Suppressor macrophage treated with lipopolysaccharide for 1 hour (primary cell): Measurements from ENCODE around the gene TLL1.

ENCODE experiments used
- DNase-seq, 3 donors: peaks; one replicate each; pipeline ENCODE4 v3.0.0-alpha.2; 2020 to 2022

The TLL1 gene

DNA sequence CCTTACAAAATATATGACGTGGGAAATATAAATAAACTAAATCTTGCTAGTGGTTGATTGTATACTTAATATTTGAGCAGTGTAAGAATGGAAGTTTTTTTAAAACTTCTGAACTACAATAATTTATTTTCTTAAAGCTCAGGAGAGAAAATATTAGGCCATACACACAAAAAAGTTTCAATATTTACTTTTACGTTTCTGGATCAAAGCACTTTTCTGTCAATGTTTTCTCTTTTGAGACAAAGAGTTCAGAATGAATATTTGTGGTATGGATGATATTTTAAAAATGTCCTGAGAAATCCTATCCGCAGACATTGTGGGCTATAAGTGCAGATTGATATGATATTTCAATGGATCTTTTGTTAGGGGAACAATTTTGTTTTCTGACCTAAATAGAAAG, 109.9 kb downstream of the TLL1 start:
- no peak for DNase-seq

DNA sequence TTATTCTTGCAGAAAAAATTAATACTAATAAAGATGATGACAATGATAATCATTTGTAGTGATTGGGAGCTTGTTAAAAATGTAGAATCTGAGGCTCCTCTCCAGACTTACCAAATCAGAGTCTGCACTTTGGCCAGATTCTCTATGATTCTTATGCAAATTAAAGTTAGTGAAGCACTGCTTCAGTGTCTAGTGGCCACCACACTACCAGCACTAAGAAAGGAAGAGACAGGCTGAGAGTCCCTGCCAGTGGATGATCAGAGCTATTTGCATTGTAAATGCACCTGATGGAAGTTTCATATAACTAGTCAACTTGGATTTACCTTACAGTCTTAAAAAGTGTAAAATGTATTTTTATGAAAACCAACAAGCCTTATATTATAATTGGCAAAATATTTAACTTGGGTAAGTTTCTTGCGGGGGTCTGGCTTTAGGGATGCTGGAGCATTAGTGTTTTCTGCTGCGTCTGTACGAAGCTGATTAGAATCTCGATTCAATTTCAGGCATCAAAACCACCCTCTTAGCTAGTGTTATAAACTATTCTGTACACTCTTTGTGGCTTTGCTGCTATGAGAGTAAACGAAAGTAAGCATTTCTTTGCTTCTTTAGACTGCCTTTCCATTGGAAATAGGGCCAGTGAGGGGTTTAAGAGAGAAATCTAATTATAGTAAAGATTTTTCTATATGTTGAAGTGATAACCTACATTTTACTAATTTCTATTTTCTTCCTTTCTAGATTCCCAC, 114.1 kb downstream of the TLL1 start:
- DNase-seq, result no peak

DNA sequence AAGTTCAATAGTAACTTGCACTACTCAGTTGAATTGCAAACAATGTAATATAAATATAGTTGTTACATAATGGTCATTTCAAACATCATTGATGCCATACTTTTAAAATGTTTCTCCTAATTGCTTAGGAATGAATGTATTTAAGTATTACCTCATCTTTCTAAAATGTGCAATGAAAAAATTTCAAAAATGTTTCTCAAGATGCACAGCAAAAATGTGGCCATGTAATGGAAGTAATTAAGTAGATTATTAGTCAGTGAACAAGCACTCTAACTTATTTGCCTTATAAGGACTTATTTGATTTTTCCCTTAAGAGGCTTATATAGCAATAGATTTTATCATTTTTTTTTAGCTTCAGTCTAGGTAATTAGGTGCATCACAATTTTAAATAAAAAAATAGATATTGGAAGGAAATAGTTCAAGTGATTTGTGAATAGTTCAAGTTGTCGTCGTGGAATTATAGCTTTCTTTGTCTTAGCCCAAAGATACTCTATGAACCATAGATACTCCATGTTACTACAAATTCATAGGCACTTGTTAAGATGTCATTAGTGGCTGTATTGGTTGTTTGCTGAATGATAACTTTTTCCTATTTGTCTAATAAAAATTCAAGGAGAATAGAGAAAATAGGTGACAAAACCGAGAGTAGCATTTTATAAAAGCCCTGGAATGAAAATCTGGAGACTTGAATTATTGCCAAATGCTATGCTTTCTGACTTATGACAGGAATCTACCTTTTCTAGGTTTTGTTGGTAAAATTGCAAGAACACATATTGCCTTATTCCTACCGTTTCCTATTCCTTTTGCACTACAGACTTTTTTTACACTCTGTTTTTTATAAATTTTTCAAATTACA, 118.5 kb downstream of the TLL1 start:
- no peak for DNase-seq

DNA sequence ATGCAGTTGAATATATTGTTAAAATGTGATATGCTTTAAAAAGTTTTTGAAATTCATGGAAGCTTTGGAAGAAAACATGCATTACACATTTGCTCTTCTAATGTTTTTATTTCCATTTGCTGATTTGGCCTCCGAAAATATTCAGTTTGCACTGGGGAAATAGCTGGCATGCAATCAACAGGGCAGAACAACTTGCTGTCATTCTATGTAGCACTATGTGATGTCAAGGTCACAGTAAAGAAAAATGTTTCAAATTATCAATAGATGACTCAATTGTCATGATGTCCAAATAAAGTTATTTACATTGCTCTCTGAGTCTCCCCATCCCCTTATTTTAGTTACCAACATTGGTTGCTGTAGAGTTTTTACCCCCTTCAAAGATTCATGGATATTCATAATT, 119.2 kb downstream of the TLL1 start:
- no peak for DNase-seq

DNA sequence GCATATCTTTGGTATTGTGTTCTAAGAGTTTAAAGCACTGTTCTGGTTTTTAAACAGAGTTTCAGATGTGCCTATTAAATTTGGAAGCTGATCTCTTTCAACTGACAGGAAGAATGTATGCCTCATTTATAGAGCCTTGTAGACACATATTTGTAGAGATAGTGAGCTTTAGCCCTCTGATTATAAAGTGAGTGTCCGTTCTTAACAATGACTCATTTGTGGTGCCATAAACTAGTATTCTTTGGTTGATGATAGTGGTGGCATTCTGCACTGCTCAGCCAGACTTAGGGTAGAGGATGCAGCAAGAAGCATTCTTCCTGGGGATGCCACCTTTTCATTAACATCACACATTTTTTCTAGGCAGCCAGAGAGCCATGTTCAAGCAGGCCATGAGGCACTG, 121.7 kb downstream of the TLL1 start:
- no peak for DNase-seq

DNA sequence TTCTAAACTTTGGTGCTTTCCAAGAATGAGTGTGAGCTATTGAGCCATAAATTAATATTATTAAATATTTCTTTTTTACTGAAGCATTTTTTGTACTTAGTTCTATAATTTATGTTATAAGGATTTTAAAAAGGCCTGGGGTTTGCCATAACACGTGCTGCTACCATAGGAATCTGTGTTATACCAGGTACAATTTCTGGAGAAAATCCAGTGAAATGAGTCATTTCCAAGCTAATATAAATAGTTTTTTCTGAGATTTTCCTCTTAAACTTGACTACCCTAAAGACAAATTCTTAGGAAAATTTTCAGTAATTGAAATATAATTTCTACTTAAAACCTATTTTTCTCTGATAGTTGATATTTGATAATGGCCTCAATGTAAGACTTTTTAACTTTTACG, 130.8 kb downstream of the TLL1 start:
- no peak for DNase-seq

DNA sequence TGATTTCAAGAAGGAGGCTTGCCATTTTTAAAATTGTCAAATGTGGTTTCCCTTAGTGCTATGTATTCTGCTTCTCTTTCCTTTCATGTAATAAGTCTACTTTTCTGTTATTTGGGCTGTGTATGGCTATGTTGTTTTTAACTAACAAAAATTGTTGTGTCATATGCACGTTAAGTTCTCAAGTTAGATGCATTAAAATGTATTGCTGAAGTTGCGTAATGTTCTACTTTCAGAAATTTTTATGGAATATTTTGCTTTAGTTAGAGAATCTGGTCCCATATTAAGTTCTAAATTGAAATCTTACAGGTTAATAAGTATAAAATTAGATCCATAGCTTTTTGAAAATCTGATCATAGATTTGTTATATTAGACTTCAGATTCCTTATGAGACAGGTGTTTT, 133.2 kb downstream of the TLL1 start:
- DNase-seq, result no peak

DNA sequence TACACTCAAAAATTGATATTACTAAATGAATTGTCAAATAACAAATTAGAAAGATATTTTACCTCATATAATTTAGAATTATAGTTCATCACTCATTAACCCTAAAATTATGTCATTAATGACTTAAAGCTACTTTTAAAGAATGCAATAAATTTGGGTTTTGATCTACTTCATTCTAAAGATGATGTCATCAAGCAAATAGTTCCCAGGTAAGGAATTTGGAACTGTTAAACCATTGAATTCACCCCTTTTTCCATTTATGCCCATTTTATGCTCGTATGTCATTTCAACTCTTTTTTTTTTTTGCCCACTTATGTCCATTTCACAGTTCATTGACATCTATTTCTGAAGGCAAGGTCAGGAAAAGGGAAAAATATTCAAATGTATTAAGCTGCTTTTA, 135.5 kb downstream of the TLL1 start:
- DNase-seq, result no peak

DNA sequence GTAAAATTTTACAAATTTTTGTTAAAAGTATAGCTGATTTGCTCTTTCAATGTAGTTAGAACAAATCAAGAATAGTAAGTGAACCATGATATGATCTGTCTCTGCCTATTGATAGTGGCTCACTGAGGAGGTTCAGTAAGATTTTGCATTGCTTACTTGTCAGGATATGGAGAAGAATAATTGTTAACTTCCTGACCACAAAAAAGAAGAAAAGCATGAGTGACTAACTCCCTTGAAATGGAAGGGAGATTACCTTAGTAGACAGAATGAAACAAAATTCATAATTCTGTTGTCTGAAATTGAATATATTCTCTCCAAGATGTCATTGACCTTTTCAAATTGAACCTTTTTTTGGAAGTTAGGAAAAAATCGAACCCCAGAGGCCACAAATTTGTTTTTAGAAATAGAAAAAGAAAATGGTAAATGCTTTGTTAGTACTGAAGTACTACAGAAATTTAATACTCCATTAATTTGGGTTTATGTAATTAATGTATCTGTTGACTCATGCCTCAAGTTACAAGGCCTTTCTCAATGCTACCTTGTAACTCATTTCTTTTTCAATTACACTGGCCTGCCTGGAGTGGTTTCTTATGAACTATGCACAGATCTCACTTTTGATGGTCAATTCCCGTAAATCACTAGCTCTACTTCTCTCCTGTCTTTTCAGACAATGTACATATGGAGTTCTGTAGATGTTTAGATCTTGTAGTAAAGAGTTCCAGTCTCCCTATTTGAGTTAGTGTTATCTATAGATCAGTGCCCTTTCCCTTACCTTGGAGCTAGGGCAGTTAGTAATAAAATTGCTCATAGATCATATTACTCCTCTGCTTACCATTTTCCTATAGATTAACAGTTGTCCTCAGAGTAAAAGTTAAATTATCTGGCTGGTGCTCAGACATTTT, 139.3 kb downstream of the TLL1 start:
- DNase-seq, result no peak

DNA sequence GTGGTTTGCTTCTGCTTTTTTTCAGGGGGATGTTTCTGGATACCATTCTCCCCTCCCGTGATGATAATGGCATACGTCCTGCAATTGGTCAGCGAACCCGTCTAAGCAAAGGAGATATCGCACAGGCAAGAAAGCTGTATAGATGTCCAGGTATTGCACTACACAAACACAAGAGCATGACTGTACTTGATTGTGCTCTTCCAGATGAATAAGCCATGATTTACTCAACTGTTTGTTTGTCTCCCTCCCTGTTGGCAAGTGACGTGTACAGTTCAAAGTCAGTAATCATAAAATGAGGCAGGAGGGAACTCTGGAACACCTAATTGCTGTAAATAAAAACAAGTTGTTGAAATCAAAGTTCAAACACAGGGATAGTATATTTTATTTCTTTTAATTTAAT, 141.4 kb downstream of the TLL1 start:
- no peak for DNase-seq

DNA sequence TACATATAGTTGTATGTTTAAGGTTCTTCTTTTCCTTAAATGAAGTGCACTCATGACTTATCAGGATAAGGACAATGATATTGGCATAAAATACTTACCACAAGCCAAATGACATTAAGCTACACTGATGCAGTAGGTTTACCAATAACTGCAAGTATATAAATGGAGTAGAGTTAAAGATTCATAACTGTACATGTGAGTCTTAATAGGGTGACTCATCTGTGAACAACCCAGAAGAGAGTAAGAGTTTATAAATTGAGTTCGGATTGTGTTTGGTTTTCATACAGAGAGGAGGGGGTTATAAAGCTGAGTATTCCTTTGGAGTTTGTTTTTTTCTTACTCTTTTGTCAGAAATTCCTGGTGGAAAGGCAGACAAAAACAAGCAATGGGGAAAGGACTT, 144.8 kb downstream of the TLL1 start:
- DNase-seq, result no peak

DNA sequence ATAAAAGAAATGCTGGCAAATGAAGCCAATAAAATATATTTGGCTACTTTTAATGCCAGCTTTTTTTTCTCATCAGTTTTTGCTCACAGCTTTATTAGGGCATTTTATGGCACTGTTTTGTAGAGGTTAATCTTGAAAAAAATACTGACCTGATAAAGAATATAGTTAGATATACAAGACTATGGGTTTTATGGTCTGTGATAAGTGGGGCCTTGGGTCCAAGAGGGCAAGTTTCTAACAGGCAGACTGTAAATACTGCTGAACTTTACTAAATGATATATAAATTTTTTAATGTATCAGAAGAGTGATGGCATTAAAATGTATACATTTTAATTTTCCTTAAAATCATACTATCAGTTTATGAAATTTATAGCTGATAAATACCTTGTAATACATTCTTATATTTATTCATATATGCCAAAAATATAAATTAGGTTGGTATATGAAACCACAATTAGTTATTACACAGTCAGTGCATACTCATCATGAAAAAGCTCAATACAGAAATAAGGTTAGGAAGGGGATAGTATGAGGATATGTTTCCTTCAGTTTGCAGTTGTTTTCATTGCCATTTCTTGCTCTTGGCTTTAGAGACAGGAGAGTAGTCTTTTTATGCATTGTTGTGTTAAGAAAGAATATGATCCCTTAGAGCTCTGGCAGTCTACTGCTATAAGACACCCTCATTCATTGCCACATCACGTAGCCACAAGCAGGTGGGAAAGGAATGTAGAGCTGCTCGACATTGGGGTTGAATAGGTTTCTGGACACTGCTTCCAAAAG, 146.6 kb downstream of the TLL1 start:
- no peak for DNase-seq

DNA sequence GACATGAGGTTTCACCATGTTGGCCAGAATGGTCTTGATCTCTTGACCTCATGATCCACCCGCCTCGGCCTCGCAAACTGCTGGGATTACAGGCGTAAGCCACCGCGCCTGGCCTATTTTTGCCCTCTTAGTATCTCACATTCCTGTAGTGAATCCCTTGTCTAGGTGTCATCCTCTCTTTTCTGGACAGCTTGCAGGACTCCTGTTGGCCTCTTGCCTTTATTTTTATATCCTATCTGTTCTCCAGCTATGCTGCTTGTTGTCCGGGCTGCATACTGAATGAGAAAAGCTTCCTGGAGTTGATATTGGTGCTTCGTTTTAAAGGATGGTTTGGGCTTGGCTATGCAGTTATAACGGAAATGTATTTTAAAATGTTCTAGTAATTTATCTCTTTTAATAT, 148.6 kb downstream of the TLL1 start:
- DNase-seq, result no peak

DNA sequence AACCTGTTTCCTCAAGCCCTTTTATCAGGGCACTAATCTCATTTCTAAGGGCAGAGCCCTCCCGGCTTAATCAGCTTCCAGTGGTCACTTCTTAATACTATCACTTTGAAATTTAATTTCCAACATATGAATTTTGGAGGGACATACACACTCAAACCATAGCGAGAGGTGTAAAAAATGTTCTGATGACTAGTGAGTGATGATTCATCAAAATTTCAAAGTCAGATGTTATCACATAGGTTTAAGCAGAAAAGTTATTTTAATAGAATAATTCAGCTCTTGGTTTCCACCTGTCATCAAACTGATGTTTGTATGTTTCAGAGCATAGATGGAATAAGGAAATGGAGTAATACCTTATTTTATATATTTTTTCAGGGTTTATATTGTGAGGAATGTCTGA, 161.9 kb downstream of the TLL1 start:
- no peak for DNase-seq

DNA sequence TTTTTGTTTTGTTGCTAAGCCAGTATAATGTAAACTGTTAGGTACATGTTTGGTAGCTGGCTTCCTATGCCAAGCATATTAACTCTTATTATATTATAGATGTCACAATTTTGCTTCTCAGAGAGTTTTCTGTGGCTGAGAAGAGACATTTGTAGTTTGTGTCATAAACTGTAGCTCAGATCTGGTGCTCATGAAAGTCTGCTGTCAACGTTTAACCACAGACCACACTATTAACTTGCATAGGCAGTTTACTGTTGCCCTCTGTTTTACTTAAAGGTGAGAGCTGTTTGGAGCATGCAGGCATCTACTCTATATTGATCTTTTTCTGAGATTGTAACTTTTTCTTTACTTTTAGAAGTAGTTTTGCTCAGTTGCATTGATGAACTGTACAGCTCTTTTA, 166.8 kb downstream of the TLL1 start:
- DNase-seq, result no peak

DNA sequence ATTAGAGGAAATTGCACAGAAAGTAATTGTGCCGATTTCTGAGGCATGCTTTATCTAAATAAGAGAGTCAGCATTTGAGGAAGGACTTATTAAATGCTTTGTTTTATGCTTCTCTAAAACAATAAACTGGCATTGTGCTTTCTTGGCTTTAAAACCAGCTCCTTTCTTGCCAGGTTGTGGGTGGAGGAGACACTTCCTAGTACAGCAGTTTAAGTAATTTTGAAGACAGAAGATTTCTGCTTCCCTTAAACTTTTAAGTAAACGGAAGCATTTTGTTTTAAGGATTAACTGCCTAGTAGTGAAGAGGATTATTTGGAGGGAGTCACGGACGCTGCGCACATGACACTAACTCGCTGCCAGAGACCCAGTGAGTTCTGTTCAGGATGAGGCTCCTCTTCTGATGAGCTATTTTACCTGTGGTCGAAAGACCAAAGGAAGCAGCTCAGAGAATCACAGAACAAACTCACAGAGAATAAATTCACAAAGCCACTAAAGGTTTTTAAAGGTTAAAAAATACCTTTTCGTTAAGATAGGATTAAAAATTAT, 169.5 kb downstream of the TLL1 start:
- no peak for DNase-seq

DNA sequence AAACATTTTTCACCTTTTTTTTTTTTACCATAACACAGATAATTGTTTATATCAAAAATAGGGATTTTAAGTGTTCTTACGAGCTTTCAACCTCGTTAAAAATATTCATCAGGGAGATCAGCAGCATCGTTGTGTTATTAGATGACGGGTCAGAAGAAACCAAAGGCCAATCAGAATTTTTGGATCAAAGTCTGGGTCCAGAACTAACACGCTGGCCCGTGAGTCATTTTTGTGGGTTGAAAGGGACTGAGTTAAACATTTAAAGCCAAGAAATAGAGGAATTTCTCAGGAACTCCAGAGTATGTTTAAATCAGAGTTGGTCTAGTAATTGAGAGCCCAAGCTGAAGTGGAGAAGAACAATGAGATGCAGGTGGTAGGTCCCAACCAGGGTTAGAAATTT, 170.8 kb downstream of the TLL1 start:
- DNase-seq, result no peak

DNA sequence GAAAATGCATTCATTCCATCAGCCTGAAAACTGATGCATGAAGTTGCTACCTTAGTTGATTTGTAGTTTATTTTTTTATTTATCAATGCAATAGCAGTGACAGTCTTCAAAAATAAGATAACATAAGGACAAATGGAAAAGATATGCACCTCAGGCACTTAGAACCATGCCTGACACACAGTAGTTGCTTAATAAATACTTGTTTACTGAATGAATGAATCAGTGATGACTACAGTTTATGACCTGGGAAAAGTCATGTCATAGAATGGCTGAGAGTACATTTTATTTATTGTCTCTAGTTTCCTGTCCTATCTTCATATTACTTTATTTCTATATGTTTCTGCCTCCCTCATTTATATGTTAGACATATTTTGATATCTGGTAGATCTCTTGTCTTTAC, 171.8 kb downstream of the TLL1 start:
- DNase-seq, result no peak

DNA sequence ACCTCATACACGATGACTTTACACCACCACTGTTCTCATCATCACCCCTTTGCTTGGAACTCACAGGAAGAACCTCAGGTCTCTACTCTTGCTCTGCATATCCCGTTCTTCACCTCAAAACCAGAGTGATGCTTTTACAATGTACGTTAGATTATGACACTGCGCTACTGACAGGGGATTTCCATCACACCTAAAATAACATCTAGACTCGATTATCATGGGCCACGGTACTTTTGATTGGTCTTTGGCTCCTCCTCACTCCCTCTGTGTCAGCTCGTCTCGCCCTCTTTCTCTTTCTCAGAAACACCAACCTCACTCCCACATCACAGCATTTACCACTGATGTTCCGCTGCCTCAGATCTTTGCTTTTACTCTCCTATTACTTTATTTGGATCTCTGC, 172.4 kb downstream of the TLL1 start:
- DNase-seq, result no peak

DNA sequence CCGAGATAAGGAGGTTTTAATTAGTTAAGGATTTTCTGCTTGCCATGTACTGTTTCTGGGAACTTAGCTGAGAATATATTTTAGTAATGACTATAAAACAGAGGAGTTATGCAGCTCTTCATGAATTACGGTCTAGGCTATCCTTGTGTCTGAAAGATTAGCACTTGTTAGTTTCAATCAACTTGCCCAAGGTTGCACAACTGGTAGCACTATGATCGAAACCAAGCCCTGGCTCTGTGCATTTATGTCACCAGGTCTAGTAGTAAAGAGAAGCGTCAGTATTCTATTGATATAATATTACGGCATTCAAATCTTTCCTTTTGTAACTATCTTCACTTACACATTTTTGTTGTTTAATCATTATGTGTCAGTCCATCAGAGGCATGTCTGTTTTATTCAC, 176.0 kb downstream of the TLL1 start:
- DNase-seq, result no peak

DNA sequence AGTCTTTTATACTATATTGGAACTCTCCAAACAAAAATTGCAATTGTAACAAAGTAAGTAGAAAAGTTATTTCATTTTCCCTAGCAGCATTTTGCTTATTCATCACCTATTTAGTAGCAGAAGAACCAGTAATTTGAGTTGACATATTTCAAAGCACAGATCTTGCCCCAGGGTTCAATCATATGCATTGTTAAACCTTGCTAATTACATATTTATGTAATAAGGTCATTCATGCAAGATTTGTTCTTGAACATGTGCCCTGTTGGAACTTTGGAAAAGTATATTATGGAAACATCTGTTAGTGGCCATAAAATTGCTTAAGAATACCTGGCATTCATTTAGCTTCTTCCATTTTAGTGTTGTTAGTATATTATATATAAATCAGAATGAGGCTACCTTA, 191.7 kb downstream of the TLL1 start:
- DNase-seq, result no peak

DNA sequence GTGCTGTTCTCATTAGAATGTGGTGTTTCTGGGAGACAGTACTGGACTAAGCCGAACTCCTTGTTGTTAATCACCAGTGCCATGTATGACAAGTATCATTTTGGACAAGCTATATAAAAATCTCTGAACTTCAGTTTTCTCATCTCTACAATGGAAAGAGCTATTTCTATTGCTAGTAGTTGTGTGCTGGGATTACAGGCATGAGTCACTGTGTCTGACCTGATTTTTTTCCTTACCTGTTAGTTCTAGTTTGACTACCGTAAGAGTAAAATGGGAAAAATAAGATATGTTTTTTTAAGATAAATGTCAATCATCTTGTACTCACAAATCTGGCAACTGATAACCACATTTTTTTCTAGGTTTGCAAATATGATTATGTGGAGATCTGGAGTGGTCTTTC, 192.3 kb downstream of the TLL1 start:
- no peak for DNase-seq
